Stimulated activated CD8-positive, alpha-beta memory T cell treated with anti-CD3 and anti-CD28 coated beads, Interleukin-12 subunit alpha, Interleukin-12 subunit beta, amount 100 ng/mL, for 4 hours (primary cell): Measurements from ENCODE around the gene IL19.

Experiments
- DNase-seq: peaks from one replicate; pipeline ENCODE4 v3.0.0-alpha.2; 2020; ENCODE audit warnings: low read depth

Gene IL19

GRCh38 chr1:206863266-206863665 is 92.7 kb downstream of the IL19 start:
- no peak for DNase-seq

- peak; percentile 65 for DNase-seq
Measured at GRCh38 chr1:206864939-206865671, 94.5 kb downstream of the IL19 start, which contains the start of gene IL20. Gene IL20 (plus strand): TSS chr1:206865623. CDS start chr1:206865853, 230 bp downstream.

GRCh38 chr1:206866062-206866461 is 95.5 kb downstream of the IL19 start:
- DNase-seq = no peak

GRCh38 chr1:206867239-206867638 is 96.7 kb downstream of the IL19 start:
- no peak for DNase-seq

- no peak for DNase-seq
Measured at GRCh38 chr1:206867716-206868115, 97.1 kb downstream of the IL19 start.

GRCh38 chr1:206868264-206868663 is 97.7 kb downstream of the IL19 start:
- DNase-seq = no peak

GRCh38 chr1:206872139-206872538 is 101.6 kb downstream of the IL19 start:
- DNase-seq = no peak

- no peak for DNase-seq
Measured at GRCh38 chr1:206873603-206874188, 103.1 kb downstream of the IL19 start.

GRCh38 chr1:206875752-206876377 is 105.3 kb downstream of the IL19 start:
- no peak for DNase-seq

GRCh38 chr1:206878456-206878855 is 107.9 kb downstream of the IL19 start:
- DNase-seq = no peak

GRCh38 chr1:206880314-206880713 is 109.7 kb downstream of the IL19 start:
- DNase-seq = no peak

GRCh38 chr1:206882555-206882954 is 112.0 kb downstream of the IL19 start:
- DNase-seq = no peak

- no peak for DNase-seq
Measured at GRCh38 chr1:206883160-206883559, 112.6 kb downstream of the IL19 start.

GRCh38 chr1:206883876-206884275 is 113.3 kb downstream of the IL19 start:
- DNase-seq = no peak

GRCh38 chr1:206885341-206886060 is 114.9 kb downstream of the IL19 start:
- no peak for DNase-seq

- DNase-seq = no peak
Measured at GRCh38 chr1:206886831-206887230, 116.3 kb downstream of the IL19 start.

- no peak for DNase-seq
Measured at GRCh38 chr1:206887701-206888100, 117.1 kb downstream of the IL19 start.

GRCh38 chr1:206890125-206891060 is 119.8 kb downstream of the IL19 start:
- DNase-seq = no peak

GRCh38 chr1:206891412-206891811 is 120.8 kb downstream of the IL19 start:
- no peak for DNase-seq
